GM19372 (cell line): Measurements from ENCODE around the gene SCIN.
"Not testable (repeated sequence)": the region's sequence is repeated elsewhere in the genome, so short reads cannot be mapped to it uniquely, and the experiment has no call there.

ENCODE experiments used
- ATAC-seq: cut with Tn5 transposase; IDR thresholded peaks from one replicate; pipeline ENCODE4 v1.9.1; 2021; ENCODE audit warnings: mild to moderate bottlenecking, low read depth, moderate library complexity; ENCODE audit not compliant: unreplicated experiment

The SCIN gene

DNA sequence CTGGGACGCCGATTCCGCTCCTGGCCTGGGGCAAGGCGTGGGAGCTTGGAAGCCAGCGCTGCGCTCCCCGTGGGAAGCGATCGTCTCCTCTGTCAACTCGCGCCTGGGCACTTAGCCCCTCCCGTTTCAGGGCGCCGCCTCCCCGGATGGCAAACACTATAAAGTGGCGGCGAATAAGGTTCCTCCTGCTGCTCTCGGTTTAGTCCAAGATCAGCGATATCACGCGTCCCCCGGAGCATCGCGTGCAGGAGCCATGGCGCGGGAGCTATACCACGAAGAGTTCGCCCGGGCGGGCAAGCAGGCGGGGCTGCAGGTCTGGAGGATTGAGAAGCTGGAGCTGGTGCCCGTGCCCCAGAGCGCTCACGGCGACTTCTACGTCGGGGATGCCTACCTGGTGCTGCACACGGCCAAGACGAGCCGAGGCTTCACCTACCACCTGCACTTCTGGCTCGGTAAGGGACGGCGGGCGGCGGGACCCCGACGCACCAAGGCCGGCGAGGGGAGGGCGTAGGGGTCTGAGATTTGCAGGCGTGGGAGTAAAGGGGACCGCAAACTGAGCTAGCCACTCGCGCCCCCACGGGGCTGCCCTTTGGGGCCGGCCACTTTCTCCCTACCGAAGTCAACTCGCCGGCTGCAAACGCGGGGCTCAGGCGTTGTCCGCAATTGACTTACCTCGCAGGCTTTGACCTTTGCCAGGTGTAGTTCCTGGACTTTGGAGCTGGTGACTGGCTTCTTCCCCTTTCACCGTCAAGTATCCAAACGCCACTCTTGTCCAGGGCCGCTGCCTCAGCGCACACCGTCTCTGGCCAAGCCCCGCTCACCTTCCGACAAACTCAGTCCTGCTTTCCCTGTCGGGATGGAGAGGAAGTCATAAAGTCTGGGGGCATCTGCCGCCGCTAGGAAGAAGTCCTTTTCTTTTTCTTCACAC is at the start of gene SCIN:
Gene SCIN, plus strand, starts transcription at position 187 of the 928 bp plus-strand sequence. Its CDS starts 67 bp downstream, at position 254.
- ATAC-seq: no peak

DNA sequence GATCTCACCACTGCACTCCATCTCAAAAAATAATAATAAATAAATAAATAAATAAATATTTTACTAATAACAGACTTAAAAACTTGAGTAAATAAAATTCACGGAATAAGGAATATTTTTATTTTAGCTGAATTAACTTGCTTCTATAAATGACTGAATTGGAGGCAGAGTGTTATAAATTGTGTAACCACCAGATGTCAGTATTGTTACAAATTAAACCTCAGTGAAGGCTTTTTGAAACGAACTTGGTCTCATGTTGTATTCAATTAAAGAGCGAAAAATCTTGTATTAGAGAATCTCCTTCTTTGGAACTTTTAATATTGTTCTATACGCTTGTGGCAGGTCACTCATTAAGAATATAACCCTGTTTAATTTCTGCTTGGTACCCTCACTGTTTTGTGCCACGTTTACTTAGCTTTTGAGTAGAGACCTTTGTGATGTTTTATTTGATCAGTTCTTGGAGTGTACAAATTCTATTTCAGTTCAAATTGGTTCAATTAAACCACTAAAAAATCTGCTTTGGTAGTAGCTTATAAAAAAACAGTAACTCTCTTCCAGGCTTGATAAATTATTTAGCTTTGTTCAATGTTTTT is 45.6 kb upstream of the SCIN start:
- peak; percentile 71 for ATAC-seq

DNA sequence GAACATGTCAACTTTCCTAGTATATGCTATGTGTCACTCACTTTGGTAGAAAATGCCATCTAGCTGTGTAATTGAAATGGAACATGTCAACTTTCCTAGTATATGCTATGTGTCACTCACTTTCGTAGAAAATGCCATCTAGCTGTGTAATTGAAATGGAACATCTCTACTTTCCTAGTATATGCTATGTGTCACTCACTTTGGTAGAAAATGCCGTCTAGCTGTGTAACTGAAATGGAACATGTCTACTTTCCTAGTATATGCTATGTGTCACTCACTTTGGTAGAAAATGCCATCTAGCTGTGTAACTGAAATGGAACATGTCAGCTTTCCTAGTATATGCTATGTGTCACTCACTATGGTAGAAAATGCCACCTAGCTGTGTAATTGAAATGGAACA is 43.8 kb upstream of the SCIN start:
- ATAC-seq: not testable (repeated sequence)

DNA sequence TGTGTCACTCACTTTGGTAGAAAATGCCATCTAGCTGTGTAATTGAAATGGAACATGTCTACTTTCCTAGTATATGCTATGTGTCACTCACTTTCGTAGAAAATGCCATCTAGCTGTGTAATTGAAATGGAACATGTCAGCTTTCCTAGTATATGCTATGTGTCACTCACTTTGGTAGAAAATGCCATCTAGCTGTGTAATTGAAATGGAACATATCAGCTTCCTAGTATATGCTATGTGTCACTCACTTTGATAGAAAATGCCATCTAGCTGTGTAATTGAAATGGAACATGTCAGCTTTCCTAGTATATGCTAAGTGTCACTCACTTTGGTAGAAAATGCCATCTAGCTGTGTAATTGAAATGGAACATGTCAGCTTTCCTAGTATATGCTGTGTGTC is 42.9 kb upstream of the SCIN start:
- not testable (repeated sequence) for ATAC-seq

DNA sequence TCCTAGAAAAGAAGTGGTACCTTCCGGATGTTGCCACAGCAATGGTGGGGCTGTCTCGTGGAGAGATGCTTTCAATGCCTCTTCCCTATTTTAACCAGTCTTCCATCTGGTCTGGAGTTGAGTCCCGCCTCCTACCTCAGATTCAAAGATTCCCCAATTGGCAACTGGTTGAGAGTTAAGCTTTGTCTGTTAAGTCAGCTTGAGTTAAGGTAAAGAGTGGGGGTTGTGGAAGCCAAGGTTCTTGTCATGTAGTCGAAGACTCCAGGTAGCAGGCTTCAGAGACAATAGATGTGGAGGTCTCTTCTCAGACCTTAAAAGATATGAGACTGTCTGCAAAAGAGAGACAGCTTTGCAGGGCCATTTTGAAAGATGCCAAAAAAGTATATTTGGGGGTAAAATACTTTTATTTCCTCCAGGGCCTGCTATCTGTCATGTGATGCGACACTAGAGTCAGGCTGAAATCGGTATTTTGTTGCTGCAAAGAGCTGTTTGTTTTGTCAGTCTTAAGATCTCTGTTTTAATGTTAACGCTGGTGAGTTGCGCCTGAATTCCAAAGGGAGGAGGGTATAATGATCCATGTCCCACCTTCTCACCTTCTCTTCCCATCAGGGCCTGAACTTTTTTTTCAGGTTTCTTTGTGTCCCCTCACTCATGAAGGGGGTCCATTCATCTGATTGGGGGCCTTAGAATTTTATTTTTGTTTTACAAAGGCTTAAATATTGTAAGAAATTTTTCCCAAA is 40.4 kb upstream of the SCIN start:
- no peak for ATAC-seq

DNA sequence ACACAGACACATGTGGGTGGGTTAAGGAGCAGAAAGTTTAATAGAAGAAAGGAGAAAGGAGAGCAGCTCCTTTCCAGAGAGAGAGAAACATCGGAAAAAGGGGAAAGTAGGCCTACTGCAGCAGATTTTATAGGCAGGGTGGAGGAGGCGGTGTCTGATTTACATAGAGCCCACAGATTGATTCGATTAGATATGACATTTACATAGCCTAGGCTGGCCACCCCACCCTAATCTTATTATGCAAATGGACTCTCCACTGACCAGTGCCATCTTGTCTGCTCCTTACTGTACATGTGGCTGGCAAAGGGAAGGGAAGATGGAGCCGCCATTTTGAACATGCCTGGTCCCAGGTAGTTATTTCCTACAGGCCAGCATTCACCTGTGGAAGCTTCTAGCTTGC is 38.7 kb upstream of the SCIN start:
- ATAC-seq: no peak

DNA sequence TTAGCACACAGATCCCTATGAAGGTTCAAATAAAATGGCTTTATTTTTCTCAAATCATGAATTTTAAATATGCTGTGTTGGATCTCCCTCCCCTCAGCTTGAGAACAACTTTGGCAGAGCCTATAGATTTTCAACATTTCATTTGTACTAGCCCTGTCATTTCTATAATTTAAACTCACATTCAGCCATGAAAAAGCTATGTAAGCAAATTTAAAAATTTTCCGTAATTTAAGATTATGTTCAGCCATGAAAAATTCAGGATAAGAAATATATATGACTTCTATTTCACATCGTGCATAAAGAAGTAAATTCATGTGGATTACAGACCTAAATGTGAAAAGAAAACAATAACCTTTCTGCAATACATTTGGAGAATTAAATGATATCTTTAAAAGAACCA is 36.5 kb upstream of the SCIN start:
- ATAC-seq: no peak

DNA sequence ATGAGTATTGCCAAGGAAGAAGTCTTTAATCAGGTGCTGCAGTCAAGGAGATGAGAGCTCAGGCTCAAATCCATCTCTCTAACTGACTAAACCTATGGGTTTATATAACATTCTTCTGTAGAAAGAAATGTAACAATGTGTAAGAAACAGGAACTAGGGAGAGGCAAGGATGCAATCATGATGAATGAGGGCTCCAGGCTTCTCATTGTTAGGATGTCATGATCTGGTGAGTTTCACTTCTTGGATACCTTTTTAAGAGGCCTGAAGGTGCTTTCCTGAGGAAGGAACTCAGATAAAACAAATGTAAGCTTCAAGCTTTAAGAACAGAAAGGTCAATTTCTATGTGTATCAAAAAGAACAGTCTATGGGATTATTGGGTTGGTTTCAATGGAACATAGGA is 30.8 kb upstream of the SCIN start:
- no peak for ATAC-seq

DNA sequence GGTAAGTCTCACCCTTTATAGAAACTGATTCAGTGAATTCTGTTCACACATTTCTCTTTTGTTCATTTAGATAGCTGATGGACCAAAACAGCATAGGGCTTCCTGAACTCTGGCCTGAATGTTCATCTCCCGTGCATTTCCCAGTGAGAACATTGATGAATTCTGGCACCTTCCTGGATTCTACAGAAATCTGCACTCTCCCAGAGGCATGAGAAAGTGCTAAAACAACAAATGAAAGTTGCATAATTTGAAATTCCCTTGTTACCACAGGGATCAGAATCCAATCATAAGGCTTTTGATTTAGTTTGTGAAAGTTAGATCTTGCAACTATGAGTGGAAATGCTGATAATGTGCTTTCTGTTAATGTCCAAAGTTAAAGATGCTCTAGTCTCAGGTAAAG is 29.7 kb upstream of the SCIN start:
- ATAC-seq: no peak

DNA sequence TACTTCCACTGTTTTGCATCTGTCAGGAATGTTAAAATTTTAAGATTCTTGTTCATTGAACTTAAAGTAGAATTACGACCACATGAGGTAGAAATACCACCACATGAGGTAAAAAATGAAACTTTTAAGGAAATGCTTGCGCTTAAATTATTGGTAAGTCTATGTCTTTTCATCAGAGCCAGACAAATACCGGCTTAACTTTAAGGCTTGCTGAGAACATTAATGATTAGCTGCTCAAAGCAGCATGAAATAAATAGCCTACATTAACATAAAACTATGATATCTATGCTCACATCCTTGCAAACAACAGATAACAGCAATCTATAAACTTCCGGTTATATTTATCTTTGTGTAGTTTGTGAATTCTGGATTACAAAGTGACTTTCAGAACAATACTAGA is 26.9 kb upstream of the SCIN start:
- no peak for ATAC-seq

DNA sequence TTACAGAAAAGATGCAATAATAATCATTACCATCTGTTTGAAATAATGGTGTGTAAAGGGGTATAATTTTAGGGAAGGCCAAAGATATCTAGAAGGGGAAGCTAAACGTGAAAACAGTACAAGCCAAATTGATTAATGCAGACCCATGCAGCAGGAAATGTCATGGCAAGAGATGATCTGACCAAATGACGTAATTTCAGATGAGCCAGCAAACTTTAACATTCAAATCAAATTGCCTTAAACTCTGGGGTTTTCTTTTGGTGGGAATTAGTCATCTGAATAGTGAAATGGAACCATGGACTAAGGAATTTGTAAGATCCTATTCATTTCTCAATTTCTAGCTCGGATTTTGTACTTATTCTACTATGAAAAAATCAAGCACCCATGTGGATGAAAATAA is 21.4 kb upstream of the SCIN start:
- no peak for ATAC-seq

DNA sequence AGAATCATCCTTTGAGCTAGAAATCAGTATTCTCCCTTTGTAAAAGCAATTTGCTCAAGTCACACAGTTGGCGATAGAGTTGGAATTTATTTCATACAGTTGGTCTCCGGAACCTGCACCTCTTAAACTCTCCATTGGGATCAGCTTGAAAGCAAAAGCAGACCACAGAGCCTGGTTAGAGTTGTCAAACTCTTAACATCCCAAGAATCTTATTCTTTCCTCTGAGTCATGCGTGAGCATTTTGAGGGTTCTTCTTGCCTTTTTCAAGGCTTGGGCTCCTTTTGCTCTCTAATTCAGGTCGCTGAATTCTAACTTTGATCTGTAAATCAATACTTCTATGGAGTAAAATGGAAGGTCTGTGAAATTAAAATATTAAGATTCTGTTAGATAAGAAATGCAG is 19.6 kb upstream of the SCIN start:
- no peak for ATAC-seq

DNA sequence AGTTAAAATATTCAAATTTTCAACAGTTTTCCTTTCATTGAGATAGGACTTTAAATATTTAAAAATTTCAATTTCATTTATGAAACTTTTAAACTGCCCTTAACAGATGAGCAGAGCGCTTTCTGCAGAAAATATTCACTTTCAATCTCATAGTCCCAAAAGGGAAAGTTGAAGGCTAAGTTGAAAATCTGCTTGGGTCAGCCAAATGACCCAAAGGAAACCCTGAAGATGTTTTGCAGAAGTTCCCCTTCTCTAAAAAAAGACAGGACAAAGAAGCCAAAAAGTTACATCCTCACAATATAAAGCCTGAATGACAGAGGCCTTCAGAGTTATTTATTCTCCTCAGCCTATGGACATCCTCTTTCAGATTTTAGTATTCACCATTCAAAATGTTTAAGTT is 17.6 kb upstream of the SCIN start:
- ATAC-seq: no peak

DNA sequence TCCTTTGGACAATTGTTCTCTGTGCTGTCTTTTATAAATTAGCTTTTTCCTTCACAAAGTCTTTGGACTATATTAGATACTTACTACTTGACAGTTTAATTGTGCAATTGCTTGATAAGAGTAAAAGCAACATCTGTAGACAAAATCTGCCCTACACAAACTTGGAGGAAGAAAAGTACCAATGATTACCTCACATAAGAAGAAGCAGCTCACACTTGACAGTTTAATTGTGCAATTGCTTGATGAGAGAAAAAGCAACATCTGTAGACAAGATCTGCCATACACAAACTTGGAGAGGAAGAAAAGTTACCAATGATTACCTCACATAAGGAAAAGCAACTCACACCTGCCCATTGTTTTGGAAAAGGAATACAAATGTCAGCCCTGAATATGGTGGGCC is 17.1 kb upstream of the SCIN start:
- ATAC-seq: no peak

DNA sequence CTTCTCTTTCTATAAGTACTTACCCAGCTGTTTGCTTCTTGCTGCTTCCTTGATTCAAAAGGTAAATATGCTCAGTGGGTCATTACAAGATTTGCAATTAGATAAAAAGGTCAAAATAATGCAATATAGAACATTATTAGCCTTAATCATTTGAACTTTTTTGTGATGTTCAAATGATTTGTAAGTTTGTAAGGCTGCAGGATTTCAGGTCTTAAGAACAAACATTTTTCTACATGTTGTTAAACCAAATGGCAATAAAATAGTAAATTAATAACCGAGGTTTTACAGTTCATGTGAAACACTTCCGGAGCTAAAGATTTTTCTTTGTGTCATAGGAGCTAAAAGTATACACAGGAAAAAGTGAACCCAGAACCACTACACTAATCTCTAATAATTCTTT is 16.2 kb upstream of the SCIN start:
- no peak for ATAC-seq

DNA sequence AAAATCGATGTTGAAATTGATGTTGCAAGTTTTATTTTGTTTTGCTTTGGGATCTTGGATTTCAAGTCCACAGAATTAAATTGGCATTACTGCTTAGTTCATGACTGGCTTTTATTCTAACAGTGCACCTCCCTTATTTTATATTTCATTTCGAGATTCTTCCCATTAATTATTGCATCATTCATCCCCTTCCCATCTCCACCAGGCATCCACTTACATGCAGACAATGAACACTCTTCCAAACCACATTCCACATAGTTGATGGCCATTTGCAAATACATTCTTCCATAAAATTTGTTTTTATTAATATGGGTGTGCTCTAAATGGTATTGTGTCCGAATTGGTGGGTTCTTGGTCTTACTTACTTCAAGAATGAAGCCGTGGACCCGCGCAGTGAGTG is 15.6 kb upstream of the SCIN start:
- ATAC-seq: no peak

DNA sequence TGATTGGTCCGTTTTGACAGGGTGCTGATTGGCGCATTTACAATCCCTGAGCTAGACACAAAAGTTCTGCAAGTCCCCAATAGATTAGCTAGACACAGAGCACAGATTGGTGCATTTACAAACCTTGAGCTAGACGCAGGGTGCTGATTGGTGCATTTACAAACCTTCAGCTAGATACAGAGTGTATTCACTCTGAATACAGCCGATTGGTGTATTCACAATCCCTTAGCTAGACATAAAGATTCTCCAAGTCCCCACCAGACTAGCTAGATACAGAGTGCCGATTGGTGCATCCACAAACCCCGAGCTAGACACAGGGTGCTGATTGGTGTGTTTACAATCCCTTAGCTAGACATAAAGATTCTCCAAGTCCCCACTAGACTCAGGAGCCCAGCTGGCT is 14.8 kb upstream of the SCIN start:
- ATAC-seq: not testable (repeated sequence)

DNA sequence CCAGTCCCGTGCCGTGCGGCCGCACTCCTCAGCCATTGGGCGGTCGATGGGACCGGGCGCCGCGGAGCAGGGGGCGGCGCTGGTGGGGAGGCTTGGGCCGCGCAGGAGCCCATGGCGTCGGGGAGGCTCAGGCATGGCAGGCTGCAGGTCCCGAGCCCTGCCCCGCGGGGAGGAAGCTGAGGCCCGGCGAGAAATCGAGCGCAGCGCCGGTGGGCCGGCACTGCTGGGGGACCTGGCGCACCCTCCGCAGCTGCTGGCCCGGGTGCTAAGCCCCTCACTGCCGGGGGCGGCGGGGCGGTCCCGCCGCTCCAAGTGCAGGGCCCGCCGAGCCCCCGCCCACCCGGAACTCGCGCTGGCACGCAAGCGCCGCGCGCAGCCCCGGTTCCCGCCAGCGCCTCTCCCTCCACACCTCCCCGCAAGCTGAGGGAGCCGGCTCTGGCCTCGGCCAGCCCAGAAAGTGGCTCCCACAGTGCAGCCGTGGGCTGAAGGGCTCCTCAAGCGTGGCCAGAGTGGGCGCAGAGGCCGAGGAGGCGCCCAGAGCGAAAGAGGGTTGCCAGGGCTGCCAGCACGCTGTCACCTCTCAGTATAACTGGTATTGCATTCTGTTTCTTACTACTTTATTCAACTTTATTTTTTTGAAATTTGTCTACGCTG is 14.3 kb upstream of the SCIN start:
- ATAC-seq: not testable (repeated sequence)

DNA sequence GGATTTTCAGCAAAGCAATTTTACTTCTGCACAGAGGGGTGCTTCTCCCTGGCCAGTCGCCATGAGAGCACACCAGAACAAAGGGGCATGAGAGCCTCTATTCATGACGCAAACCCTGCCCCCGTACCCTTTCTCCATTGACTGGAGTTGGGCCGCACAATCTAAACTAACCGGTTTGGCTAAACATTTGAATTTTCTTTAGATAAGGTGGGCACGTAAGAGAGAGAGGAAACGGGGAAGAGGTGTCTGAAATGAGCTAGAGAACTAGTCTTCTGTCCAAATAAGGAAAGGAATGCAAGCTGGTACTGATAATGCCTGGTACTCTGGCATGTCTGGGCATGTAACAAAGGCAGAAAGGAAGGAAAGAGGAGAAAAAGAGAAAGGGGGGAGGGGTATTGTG is 13.2 kb upstream of the SCIN start:
- no peak for ATAC-seq

DNA sequence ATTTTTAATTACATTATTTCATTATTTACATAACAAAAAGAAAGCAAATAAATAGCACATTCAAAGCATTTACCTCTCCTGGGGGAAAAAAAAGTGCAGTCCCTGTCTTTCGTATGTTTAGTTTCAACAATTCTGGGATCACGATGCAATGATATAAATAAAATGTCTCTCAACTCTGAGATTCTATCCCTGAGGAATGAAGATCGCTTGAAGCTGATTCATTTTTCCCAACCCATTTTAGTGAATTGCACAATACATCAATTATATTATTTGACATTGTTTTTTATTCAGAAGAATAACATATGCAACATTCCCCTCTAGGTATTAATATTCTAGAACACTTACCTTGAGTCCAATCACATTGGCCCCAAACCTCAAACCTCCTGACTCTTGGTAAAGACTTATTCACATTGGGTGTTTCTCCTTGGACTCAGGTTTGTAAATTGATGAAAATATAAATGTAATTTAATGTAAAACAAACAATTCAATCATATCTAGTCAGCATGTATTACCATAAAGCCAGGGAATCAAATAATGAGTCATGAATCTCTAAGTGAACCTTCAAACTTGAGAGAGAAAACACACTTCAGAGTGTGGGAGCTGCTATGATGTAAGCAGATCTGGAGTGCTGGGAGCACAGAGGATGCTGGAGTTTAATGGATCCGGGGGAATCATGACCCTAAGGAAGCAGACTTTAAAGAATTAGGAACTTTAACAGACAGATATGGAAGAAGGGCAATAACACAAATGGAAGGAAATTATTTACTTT is 5.3 kb upstream of the SCIN start:
- no peak for ATAC-seq
